IPS-18a (cell line): ENCODE data around the gene CCNL2.

Experiments
- H3K27ac ChIP-seq: one replicate; pipeline ENCODE4 v1.5.1; 2013; ENCODE audit warnings: low read length
- H3K27me3 ChIP-seq: one replicate; pipeline ENCODE4 v1.6.1; 2013; ENCODE audit warnings: mild to moderate bottlenecking, low read length; ENCODE audit not compliant: control insufficient read depth, insufficient read depth
- H3K36me3 ChIP-seq: one replicate; pipeline ENCODE4 v1.6.1; 2013; ENCODE audit warnings: low read depth, low read length; ENCODE audit not compliant: control insufficient read depth
- H3K4me1 ChIP-seq: one replicate; pipeline ENCODE4 v1.6.1; 2013; ENCODE audit warnings: low read depth, low read length; ENCODE audit not compliant: control insufficient read depth
- H3K4me3 ChIP-seq: one replicate; pipeline ENCODE4 v1.5.1; 2013; ENCODE audit warnings: low read length
- H3K9ac ChIP-seq: one replicate; pipeline ENCODE4 v1.6.1; 2013; ENCODE audit warnings: mild to moderate bottlenecking, low read length, moderate library complexity
- H3K9me3 ChIP-seq: one replicate; pipeline ENCODE4 v1.6.1; 2013; ENCODE audit warnings: low read depth, low read length; ENCODE audit not compliant: control insufficient read depth

CCNL2 gene

GRCh38 chr1:1345860-1346500, 53.2 kb downstream of the CCNL2 start:
- no peak overlapping the region for H3K4me3 ChIP-seq
- H3K9ac ChIP-seq, result no peak overlapping the region
- peaks cover 10% of the 10 kb centered on the region for H3K4me1 ChIP-seq
- no peaks in the 10 kb centered on the region for H3K9me3 ChIP-seq
- H3K36me3 ChIP-seq, result peaks cover 4% of the 10 kb centered on the region
- no peaks in the 10 kb centered on the region for H3K27me3 ChIP-seq
- no peak overlapping the region for H3K27ac ChIP-seq

GRCh38 chr1:1345384-1345783, 53.8 kb downstream of the CCNL2 start:
- H3K27me3 ChIP-seq, result no peaks in the 10 kb centered on the region
- H3K4me1 ChIP-seq, result peaks cover 10% of the 10 kb centered on the region
- H3K27ac ChIP-seq, result no peak overlapping the region
- no peak overlapping the region for H3K4me3 ChIP-seq
- no peaks in the 10 kb centered on the region for H3K9me3 ChIP-seq
- no peak overlapping the region for H3K9ac ChIP-seq
- peaks cover 4% of the 10 kb centered on the region for H3K36me3 ChIP-seq

- no peaks in the 10 kb centered on the region for H3K9me3 ChIP-seq
- no peaks in the 10 kb centered on the region for H3K27me3 ChIP-seq
- H3K9ac ChIP-seq, result no peak overlapping the region
- H3K36me3 ChIP-seq, result peaks cover 4% of the 10 kb centered on the region
- H3K4me1 ChIP-seq, result peaks cover 10% of the 10 kb centered on the region
- no peak overlapping the region for H3K27ac ChIP-seq
- no peak overlapping the region for H3K4me3 ChIP-seq
These were observed 54.3 kb downstream of the CCNL2 start for GRCh38 chr1:1344655-1345361.

- H3K27ac ChIP-seq, result no peak overlapping the region
- no peaks in the 10 kb centered on the region for H3K9me3 ChIP-seq
- H3K27me3 ChIP-seq, result no peaks in the 10 kb centered on the region
- H3K36me3 ChIP-seq, result peaks cover 5% of the 10 kb centered on the region
- no peak overlapping the region for H3K4me3 ChIP-seq
- peaks cover 10% of the 10 kb centered on the region for H3K4me1 ChIP-seq
- no peak overlapping the region for H3K9ac ChIP-seq
These were observed 55.2 kb downstream of the CCNL2 start for GRCh38 chr1:1343811-1344421.

GRCh38 chr1:1342584-1343115, 56.5 kb downstream of the CCNL2 start:
- no peaks in the 10 kb centered on the region for H3K27me3 ChIP-seq
- no peak overlapping the region for H3K27ac ChIP-seq
- no peaks in the 10 kb centered on the region for H3K9me3 ChIP-seq
- no peak overlapping the region for H3K4me3 ChIP-seq
- peaks cover 5% of the 10 kb centered on the region for H3K4me1 ChIP-seq
- no peak overlapping the region for H3K9ac ChIP-seq
- peaks cover 6% of the 10 kb centered on the region for H3K36me3 ChIP-seq

GRCh38 chr1:1342061-1342562, 57.0 kb downstream of the CCNL2 start:
- Histone ChIP-seq H3K4me3 (no peak overlapping the region), H3K4me1 (no peaks in the 10 kb centered on the region), H3K27ac (no peak overlapping the region), H3K36me3 (peaks cover 6% of the 10 kb centered on the region), H3K27me3 (no peaks in the 10 kb centered on the region), H3K9me3 (no peaks in the 10 kb centered on the region), H3K9ac (no peak overlapping the region)

- Histone ChIP-seq H3K4me3 (no peak overlapping the region), H3K27me3 (no peaks in the 10 kb centered on the region), H3K27ac (no peak overlapping the region), H3K4me1 (no peaks in the 10 kb centered on the region), H3K9me3 (no peaks in the 10 kb centered on the region), H3K9ac (no peak overlapping the region), H3K36me3 (peaks cover 6% of the 10 kb centered on the region)
These were observed 57.5 kb downstream of the CCNL2 start for GRCh38 chr1:1341549-1342021.

GRCh38 chr1:1340791-1341548, 58.2 kb downstream of the CCNL2 start:
- Histone ChIP-seq H3K36me3 (peaks cover 6% of the 10 kb centered on the region), H3K9me3 (no peaks in the 10 kb centered on the region)

GRCh38 chr1:1340185-1340584, 59.0 kb downstream of the CCNL2 start:
- no peak overlapping the region for H3K9ac ChIP-seq
- peaks cover 6% of the 10 kb centered on the region for H3K36me3 ChIP-seq
- no peaks in the 10 kb centered on the region for H3K4me1 ChIP-seq
- no peak overlapping the region for H3K4me3 ChIP-seq
- no peaks in the 10 kb centered on the region for H3K9me3 ChIP-seq
- no peak overlapping the region for H3K27ac ChIP-seq
- H3K27me3 ChIP-seq, result no peaks in the 10 kb centered on the region

More at GRCh38 chr1:1340791-1341548, 58.2 kb downstream of the CCNL2 start:
- Histone ChIP-seq H3K4me1 (no peaks in the 10 kb centered on the region), H3K27ac (no peak overlapping the region), H3K4me3 (no peak overlapping the region), H3K27me3 (no peaks in the 10 kb centered on the region), H3K9ac (no peak overlapping the region)

- Histone ChIP-seq H3K4me1 (no peaks in the 10 kb centered on the region), H3K36me3 (peaks cover 6% of the 10 kb centered on the region), H3K27ac (no peak overlapping the region), H3K27me3 (no peaks in the 10 kb centered on the region), H3K4me3 (no peak overlapping the region), H3K9me3 (no peaks in the 10 kb centered on the region), H3K9ac (no peak overlapping the region)
These were observed 60.9 kb downstream of the CCNL2 start for GRCh38 chr1:1338278-1338677.

GRCh38 chr1:1337793-1338147, 61.4 kb downstream of the CCNL2 start:
- Histone ChIP-seq H3K27me3 (no peaks in the 10 kb centered on the region), H3K27ac (no peak overlapping the region), H3K9ac (no peak overlapping the region), H3K4me1 (no peaks in the 10 kb centered on the region), H3K36me3 (peaks cover 6% of the 10 kb centered on the region), H3K4me3 (no peak overlapping the region), H3K9me3 (no peaks in the 10 kb centered on the region)
